Upper lobe of right lung (tissue), 1 donor: ENCODE results near the gene SMIM8. TPM values are rescaled to one million over a fixed set of nuclear protein-coding genes. Genes with fewer than 3 reads are reported as not detected.

Source experiments
- ATAC-seq: fragments of 200-7000 bp; cut with Tn5 transposase; one replicate; pipeline ENCODE4 v1.9.1; 2020; ENCODE audit warnings: mild to moderate bottlenecking, moderate library complexity
- DNase-seq: peaks from one replicate; pipeline ENCODE4 v3.0.0-alpha.2; 2020
- H3K27ac ChIP-seq: fragments of 200-600 bp; one replicate; pipeline ENCODE4 v1.8.0; 2022
- H3K27me3 ChIP-seq: fragments of 200-600 bp; one replicate; pipeline ENCODE4 v1.8.0; 2022; ENCODE audit warnings: mild to moderate bottlenecking
- H3K36me3 ChIP-seq: fragments of 200-600 bp; one replicate; pipeline ENCODE4 v1.8.0; 2022
- H3K4me1 ChIP-seq: fragments of 200-600 bp; one replicate; pipeline ENCODE4 v1.8.0; 2022
- H3K4me3 ChIP-seq: fragments of 200-600 bp; one replicate; pipeline ENCODE4 v1.8.0; 2022; ENCODE audit warnings: mild to moderate bottlenecking
- H3K9me3 ChIP-seq: fragments of 200-600 bp; one replicate; pipeline ENCODE4 v1.8.0; 2022
- CTCF ChIP-seq: fragments of 200-600 bp; IDR thresholded peaks from one replicate; pipeline ENCODE4 v1.8.0; 2022; ENCODE audit warnings: antibody characterized with exemption
- intact Hi-C: fragments of 100-400 bp; cut with DNase I; formaldehyde crosslinking; loops from one replicate; pipeline ENCODE4 v1.11.0; 2022
- total RNA-seq: library from RNA; stranded (reverse); fragmentation: NEBNext Ultra II Directional; extraction: Animal tissue kit (Norgen Biotek cat#: 25700); gene quantifications from one replicate; pipeline ENCODE4 v1.2.1, GENCODE V29; 2021
- donor health status: DM: no; HTN: yes; CAD: no; lungs with severe emphysema.

The SMIM8 gene
- total RNA-seq, 1 donor from 2014 or later = 9.5 TPM

DNA sequence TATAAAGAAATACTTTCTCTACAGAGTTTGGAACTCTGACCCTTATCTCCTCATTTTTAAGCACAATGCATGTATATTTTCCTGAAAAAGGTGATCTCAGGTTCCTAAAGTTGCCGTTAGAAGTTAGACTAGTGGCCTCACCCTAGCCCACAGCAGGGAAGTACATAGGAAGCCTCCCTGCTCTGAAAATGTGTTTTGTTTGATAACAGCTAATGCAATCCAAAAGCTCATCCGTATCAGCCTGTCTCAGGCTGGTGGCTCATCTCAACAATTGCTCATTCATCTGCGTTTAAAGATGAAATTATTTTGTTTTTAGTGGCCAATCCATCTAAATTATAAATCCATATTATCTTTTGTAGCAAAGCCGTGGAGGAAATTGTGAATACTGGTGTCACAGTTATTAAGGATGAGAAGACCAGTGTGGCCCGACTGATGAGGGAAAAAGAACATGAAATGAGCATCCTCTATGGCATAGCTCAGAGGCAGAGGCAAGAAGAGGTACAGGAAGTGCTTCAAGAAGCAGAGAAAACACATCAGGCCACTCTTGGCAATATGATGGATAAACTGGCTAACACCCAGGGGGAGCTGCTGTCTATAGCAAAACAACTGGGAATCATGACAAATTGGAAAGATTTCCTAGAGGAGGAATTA, 42.3 kb downstream of the SMIM8 start:
- Histone ChIP-seq H3K4me1 (no peaks in the 10 kb centered on the region), H3K36me3 (no peaks in the 10 kb centered on the region), H3K27me3 (no peaks in the 10 kb centered on the region), H3K4me3 (no peak overlapping the region), H3K9me3 (no peaks in the 10 kb centered on the region), H3K27ac (no peak overlapping the region)
- no peak for ATAC-seq
- intact Hi-C loops = no loop called here
- no peak for TF ChIP-seq CTCF
- no peak for DNase-seq

- no peaks in the 10 kb centered on the region for H3K36me3 ChIP-seq
- H3K27ac ChIP-seq = no peak overlapping the region
Observed at GRCh38 chr6:87366072-87366827, 43.9 kb downstream of the SMIM8 start.

GRCh38 chr6:87366899-87367298, 44.5 kb downstream of the SMIM8 start:
- no peaks in the 10 kb centered on the region for H3K4me1 ChIP-seq
- DNase-seq (no peak), ATAC-seq (no peak)
- intact Hi-C loops = no loop called here
- no peaks in the 10 kb centered on the region for H3K9me3 ChIP-seq
- no peak overlapping the region for H3K27ac ChIP-seq
- H3K36me3 ChIP-seq = no peaks in the 10 kb centered on the region
- no peak for TF ChIP-seq CTCF
- no peak overlapping the region for H3K4me3 ChIP-seq
- H3K27me3 ChIP-seq = no peaks in the 10 kb centered on the region

More at GRCh38 chr6:87366072-87366827, 43.9 kb downstream of the SMIM8 start:
- intact Hi-C loops = no loop called here
- DNase-seq = no peak
- no peak for ATAC-seq
- Histone ChIP-seq H3K4me1 (no peaks in the 10 kb centered on the region), H3K4me3 (no peak overlapping the region), H3K27me3 (no peaks in the 10 kb centered on the region), H3K9me3 (no peaks in the 10 kb centered on the region)
- TF ChIP-seq CTCF = no peak

- no peaks in the 10 kb centered on the region for H3K36me3 ChIP-seq
- H3K27me3 ChIP-seq = no peaks in the 10 kb centered on the region
- no peaks in the 10 kb centered on the region for H3K9me3 ChIP-seq
- intact Hi-C loops = no loop called here
- DNase-seq = no peak
- no peak for TF ChIP-seq CTCF
- no peak overlapping the region for H3K4me3 ChIP-seq
- ATAC-seq = no peak
- H3K27ac ChIP-seq = no peak overlapping the region
- H3K4me1 ChIP-seq = no peaks in the 10 kb centered on the region
Observed at GRCh38 chr6:87373377-87373776, 51.0 kb downstream of the SMIM8 start.

DNA sequence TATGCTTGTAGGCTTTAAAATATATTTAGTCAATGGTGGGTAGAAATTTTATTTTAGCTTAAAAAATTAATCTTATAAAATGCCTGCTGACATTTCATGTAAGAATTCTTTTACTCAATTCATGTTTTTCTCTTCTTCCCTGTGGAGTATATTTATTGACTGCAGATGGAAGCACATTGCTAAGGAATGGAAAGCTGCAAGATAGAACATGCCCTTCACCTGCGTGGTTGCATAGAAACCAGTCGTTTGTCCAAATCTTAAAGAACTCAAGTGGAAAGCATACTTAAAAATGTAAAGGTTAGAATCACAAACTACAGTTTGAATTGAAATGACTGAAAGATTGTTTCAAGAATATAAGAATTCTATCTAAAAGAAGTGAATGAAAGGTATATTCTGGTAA, 52.9 kb downstream of the SMIM8 start:
- Histone ChIP-seq H3K9me3 (no peaks in the 10 kb centered on the region), H3K4me1 (no peaks in the 10 kb centered on the region), H3K27me3 (no peaks in the 10 kb centered on the region), H3K4me3 (no peak overlapping the region), H3K36me3 (no peaks in the 10 kb centered on the region), H3K27ac (no peak overlapping the region)
- intact Hi-C loops = no loop called here
- DNase-seq (no peak), ATAC-seq (no peak)
- TF ChIP-seq CTCF = no peak
